GM18505 (cell line): ENCODE measurements around the gene TMPRSS3.

Experiments
- ATAC-seq: cut with Tn5 transposase; IDR thresholded peaks from one replicate; pipeline ENCODE4 v1.9.1; 2021; ENCODE audit not compliant: unreplicated experiment
- POLR2A ChIP-seq: IDR thresholded peaks from 4 replicates; pipeline ENCODE4 v1.6.1; 2011; ENCODE audit warnings: borderline replicate concordance; ENCODE audit not compliant: insufficient read depth, insufficient read length; ENCODE audit errors: extremely low read depth

Gene TMPRSS3

DNA sequence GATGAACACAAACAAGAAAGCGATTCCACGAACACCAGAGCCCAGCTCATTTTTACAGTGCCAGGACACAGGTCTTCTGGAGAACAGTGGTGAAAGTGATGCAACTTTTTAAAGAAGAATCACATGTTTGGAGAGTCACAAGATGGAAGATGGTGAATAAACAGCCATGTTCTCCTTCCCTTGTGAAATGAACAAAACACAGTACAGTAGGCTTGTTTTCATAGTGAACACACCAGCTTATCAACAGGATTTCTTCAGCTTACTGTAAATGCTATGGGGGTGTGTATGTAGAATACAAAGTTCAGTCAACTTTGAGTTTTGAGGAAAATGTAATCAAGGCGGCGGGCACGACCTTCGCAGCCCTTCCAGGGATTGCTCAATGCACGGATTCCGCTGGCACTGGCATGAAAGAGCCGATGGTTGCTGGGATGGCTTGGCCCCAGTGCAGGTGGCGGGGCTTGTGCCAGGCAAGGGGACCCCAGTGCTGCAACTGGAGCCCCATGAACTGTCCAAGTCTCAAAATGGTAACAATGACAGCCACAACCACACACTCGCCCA, 9.7 kb downstream of the TMPRSS3 start:
- ATAC-seq, result no peak
- no peak for TF ChIP-seq POLR2A

DNA sequence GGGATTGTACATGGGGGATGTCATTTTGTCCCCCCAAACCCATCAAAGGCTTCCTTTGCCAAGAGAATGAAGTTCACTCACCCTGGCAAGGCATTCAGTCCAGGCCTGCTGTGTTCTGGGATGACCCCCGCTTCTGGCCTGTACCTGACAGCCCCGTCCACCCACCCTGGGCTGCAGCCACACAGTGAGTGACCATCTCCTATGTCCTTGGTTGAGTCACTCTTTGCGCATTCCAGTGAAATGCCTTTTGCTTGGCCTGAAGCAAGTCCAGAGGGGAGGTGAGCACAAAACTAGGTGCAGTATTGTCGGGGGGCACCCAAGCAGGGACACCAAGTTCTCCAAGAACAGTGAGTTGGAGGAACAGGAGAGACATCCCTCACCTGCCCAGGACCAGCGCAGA, 10.2 kb downstream of the TMPRSS3 start:
- no peak for TF ChIP-seq POLR2A

DNA sequence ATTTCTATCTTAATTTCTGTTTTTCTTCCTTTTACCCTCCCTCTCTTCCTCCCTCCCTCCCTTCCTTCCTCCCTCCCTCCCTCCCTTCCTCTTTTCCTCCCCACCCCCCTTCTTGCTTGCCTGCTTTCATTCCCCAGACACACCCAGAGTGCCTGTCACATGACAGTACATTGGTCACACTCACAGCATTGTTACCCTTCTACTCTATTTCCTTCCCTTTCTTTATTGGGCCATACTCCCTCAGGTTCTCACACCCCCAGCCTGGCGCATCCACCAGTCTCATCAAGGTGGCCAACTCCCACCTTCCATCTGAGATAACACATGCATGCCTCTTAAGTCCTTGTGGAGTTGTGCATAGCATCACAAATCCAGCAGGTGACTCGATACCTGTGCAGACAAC, 10.9 kb downstream of the TMPRSS3 start:
- no peak for ATAC-seq
- no peak for TF ChIP-seq POLR2A

More for the DNA sequence above, 10.2 kb downstream of the TMPRSS3 start:
- ATAC-seq, result no peak

DNA sequence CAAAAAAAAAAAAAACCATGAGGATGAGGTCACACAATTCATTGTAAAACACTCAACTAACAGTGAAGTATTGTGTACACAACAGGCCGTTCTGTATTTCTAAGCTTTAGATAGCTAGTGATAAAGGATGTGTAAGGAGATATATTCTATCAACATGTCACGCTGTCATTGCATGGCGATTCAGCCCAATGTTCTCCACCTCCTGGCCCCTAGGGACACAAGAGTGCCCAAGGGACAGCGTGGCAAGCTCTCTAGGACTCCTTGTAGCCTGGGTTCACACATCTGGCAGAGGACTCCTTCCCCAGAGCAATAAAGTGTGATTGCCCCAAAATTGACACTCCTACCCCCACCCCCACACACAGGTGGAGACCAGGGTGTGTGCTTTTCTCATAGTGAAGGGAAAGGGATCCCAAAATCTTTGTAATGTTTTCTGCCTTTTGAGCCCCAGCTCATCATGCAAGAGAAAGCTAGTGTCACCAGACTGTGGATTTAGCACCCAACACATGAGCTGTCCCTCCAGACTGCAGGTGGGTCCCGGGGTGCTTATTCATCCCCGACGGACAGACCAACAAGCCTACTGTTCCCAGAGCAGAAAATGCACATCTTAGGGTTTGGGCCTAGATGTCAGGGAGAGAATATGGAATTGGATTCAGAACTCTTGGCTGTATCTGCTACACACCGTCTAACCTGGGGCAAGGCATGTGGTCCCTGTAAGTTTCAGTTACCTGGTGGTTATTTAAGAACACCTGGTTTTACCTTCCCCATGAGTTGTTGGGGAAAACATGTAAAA, 11.5 kb downstream of the TMPRSS3 start:
- no peak for ATAC-seq
- TF ChIP-seq POLR2A, result no peak

GRCh38 chr21:42383331-42383730, 12.5 kb downstream of the TMPRSS3 start:
- no peak for TF ChIP-seq POLR2A
- no peak for ATAC-seq

DNA sequence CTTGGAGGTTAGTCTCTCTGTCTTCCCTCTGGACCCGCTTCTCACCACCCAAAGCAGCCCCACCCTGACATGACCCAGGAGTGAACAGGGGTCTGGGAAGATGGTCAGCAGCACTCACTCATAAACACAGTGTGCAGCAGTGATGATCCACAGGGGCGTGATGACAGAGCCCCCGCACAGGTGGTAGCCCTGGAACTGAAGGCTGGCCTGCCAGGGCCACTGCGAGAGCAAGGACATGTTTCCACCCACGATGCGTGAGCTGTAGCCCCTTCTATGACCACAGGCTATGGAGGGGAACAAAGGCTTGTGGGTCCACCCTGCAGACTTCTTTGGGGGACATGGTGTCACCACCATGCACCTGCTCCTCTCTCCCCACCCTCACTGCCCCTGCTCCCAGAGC, 12.9 kb downstream of the TMPRSS3 start:
- no peak for TF ChIP-seq POLR2A
- no peak for ATAC-seq

DNA sequence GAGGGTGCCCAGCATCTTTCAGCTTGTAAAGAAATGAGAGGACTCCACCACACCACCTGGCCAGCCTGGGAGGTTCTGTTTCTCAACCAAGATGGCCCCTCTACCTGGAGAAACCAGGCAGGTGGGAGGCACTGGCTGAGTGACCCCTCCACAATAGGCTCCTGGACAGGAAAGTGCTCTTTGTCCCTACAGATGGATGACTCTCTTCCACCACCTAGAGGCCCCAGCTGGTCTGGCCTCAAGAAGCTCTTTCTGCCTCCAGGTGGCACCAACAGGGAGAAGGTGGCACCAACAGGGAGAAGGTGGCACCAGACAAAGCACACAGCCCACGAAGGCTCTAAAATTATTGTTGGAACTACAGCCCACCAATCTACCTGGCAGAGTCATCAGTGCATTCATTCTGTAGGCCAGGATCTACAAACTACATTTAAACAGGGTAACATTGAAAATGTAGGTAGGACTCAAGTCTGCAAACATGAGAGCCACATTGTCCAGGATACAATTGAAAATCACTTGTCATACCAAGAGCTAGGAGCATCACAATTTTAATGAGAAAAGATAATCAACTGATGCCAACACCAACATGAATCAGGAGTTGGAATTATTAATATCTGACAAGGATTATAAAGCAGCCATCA, 14.4 kb downstream of the TMPRSS3 start:
- TF ChIP-seq POLR2A, result no peak
- ATAC-seq, result no peak

DNA sequence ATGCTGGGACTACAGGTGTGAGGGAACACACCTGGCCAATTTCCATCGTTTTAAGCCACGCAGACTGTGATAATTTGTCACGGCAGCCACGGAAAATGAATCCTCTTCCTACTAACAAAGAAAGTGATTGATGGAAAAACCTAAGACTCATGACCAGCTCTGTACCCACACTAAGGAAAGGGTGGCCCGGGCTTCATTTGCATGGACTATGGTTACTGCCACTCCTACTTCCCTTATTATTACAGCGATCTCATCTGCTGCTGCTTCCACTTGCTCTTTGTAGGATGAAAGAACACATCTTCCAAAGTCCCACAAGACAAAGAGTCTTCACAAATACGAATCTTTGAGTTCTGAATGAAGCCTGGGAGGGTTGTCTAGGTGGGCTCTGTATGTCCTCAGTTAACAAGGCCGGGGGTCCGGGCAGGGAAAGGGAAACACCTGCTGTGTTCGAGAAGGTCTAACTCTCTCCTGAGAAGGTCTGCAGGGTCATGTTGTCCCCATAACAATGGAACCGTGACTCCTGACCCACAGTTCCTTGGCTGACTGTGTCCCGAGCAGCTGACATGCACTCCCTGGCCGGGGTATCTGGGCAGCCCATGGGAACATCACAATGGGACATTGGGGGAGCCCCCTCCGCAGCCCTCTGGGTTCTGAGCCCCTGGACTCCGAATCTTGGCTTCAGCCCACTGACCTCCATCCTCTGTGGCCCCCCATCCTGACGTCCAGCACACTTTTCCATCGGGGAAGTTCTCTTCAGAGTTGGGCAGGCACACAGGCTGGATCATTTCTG, 16.2 kb downstream of the TMPRSS3 start:
- TF ChIP-seq POLR2A, result no peak
- ATAC-seq, result no peak

DNA sequence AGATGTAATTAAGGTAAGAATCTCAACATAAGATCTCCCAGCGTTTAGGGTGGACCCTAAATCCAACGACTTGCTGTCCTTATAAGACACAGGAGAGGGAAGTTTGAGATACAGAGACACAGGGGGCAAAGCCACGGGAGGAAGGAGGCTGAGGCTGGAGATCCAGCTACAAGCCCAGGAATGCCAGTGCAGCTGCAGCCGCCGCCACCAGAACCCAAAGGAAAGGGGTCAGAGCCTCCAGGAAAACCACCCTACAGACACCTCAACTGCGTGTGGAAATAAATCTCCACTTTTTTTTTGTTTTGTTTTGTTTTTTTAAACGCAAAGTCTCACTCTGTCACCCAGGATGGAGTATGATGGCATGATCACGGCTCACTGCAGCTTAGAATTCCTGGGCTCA, 17.4 kb downstream of the TMPRSS3 start:
- no peak for ATAC-seq

GRCh38 chr21:42377951-42378340, 17.9 kb downstream of the TMPRSS3 start:
- TF ChIP-seq POLR2A, result no peak
- no peak for ATAC-seq

More for the DNA sequence above, 17.4 kb downstream of the TMPRSS3 start:
- TF ChIP-seq POLR2A, result no peak

DNA sequence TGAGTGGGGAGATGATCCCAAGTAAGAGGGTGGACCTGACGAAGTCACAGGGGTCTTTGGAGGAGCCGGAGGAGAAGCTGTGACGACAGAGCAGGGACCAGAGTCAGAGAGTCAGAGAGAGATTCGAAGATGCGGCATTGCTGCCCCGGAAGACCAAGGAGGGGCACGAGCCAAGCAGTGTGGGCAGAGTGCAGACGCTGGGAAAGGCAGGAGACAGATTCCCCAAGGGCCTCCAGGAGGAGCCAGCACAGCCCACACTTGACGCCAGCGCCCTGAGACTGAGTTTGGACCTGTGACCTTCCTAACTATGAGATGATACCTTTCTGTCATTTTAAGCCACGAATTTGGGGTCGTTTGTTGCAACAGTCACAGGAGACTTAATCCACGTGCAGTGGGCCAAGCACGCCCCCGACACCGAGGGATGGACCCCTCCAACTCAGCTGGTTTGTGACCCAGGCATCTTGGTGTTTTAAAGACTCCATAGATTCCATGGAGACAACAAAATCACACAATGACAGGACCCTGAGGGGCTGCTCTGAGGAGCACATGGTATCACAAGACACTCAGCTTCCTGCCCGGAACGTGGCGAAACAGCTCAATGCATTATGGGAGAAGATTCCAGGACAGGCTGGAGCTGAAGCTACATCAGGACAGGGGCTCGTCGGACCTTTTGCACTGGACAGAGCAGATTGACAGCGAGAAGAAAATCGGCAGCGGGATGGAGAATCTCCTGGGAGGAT, 18.5 kb downstream of the TMPRSS3 start:
- TF ChIP-seq POLR2A, result no peak
- no peak for ATAC-seq

DNA sequence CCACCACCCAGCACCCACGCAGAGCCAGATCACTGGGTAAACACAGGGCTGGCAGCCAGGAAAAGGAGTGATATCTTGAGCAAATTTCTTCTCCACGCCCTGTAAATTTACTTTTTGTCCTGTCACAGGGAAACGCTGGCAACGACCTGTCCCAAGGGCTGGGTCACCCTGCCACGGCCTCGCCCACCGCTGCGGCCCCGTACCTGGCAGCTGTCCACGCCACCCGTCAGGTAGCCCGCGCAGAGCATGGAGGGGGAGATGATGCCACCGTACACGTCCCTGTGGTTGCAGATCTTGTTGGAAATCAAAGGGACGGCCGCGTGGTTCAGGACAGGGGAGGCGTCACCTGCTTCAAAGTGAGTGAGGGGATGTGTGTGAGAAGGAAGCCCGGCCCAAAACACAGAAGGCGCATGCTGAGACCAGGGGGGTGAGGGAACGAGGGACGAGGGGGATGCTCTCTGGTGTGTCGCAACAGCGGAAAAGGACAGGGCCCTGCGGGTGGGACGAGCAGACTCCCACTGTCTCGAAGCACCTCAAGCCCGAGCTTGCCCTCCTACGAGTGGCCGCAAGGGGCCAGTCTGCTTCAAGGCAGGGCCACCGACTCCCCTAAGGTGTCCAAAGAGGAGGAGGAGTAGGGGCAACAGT, 19.4 kb downstream of the TMPRSS3 start:
- TF ChIP-seq POLR2A, result no peak
- no peak for ATAC-seq
